HL-60 (cell line): ENCODE results near the gene SULT1A2.
"Not testable (repeated sequence)": the region's sequence is repeated elsewhere in the genome, so short reads cannot be mapped to it uniquely, and the experiment has no call there.

ENCODE experiments used
- CTCF ChIP-seq: IDR thresholded peaks from one replicate; pipeline ENCODE4 v1.5.1; 2011; ENCODE audit warnings: low read length, control low read depth, inconsistent platforms; ENCODE audit not compliant: insufficient read depth
- POLR2AphosphoS5 ChIP-seq: IDR thresholded peaks from 2 replicates; pipeline ENCODE4 v1.6.1; 2012; ENCODE audit warnings: low read depth
- REST ChIP-seq: IDR thresholded peaks from 2 replicates; pipeline ENCODE4 v1.6.1; 2012; ENCODE audit warnings: low read depth; ENCODE audit not compliant: insufficient replicate concordance

- TF ChIP-seq POLR2AphosphoS5, CTCF, REST: not testable (repeated sequence)
Observed at GRCh38 chr16:28613912-28614311, 17.1 kb upstream of the SULT1A2 start.
